ENCODE measurements around the gene USP33. TPM values are rescaled to one million over a fixed set of nuclear protein-coding genes. Genes with fewer than 3 reads are reported as not detected.

The USP33 gene
- total and polyA plus RNA-seq, 9 of the 15 experiments (the other 6 are each of a cell fraction or from before 2014, with no cell fraction given) = 22.4 to 83.5 (median 44.7) TPM

DNA sequence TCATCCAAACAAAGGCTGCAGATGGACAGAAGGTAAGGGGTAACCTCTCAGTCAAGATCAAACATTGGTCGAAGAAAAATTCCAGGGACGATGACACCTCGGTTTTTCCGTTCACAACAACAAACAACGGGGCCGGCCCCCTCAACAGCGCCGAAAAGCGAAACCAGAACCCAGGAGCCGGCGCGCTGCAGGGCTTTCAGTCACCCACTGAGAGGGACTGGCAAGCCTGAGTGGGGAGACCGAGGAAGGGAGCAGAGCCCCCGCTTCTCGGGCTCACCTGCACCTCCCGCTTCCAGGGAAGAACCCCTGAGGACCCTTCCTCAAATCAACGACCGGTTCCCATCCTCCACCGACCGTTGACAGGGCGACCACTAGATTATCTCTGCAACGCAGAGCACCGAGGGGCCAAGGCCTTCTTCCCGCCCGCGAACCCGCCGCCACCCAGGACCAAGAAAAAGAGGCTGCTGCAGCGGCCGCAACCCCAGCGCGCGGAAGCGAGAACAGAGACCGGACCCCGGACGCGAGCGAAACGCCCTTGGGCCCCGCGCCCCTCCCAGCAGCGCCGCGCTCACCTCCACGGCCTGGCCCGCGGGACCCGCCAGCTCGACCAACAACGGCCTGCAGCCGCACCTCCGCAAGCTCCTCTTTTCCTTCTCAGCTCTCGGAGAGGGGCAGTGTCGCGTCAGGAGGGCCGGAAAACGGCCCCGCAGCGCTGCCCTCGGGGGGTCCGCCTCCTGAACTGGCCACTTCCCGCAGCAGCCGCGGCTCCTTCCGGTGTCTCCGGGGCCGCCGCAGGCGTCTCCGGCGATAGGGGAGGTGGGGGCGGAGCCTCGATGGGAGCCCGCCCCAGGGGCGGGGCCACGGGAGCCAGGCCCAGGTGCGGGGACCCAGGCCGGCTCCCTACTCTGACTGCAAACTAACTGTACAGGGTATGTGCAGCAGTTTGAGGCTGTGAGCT lies at the start of gene USP33 (continued):
- TF ChIP-seq CHD4 (IDR thresholded peaks at IDR 0.05; ENCODE audit: insufficient read depth, insufficient replicate concordance, low read depth, low read length, poor library complexity, severe bottlenecking) = no peak
- TF ChIP-seq, protein P1, sequence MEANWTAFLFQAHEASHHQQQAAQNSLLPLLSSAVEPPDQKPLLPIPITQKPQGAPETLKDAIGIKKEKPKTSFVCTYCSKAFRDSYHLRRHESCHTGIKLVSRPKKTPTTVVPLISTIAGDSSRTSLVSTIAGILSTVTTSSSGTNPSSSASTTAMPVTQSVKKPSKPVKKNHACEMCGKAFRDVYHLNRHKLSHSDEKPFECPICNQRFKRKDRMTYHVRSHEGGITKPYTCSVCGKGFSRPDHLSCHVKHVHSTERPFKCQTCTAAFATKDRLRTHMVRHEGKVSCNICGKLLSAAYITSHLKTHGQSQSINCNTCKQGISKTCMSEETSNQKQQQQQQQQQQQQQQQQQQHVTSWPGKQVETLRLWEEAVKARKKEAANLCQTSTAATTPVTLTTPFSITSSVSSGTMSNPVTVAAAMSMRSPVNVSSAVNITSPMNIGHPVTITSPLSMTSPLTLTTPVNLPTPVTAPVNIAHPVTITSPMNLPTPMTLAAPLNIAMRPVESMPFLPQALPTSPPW (CRISPR knock-in tag; IDR thresholded peaks at IDR 0.05) = peak; percentile 71
- TF ChIP-seq BDP1 (IDR thresholded peaks at IDR 0.05; ENCODE audit: insufficient read depth, insufficient read length) = no peak
- peak; percentile 26; the same call in 1 of the 2 replicates for TF ChIP-seq KLF13 (tag; IDR thresholded peaks at IDR 0.05; ENCODE audit: borderline replicate concordance, low read depth)
- peak; percentile 16 for TF ChIP-seq SMAD1 (IDR thresholded peaks at IDR 0.05; ENCODE audit: low read depth, low read length, partially characterized antibody)
- no peak for TF ChIP-seq TGIF2 (CRISPR knock-in tag; IDR thresholded peaks at IDR 0.05)
- TF ChIP-seq RFX1 (IDR thresholded peaks at IDR 0.05) = no peak
- TF ChIP-seq ZNF408 (CRISPR knock-in tag; IDR thresholded peaks at IDR 0.05; ENCODE audit: low read depth) = no peak
- peak; percentile 92 for TF ChIP-seq ZBTB7A (IDR thresholded peaks at IDR 0.05; ENCODE audit: borderline replicate concordance, control insufficient read depth, low read depth, low read length)
- TF ChIP-seq ADNP (tag; IDR thresholded peaks at IDR 0.05) = no peak
- TF ChIP-seq U2AF1 (optimal IDR thresholded peaks at IDR 0.05; ENCODE audit: low read depth, low read length) = no peak
- TF ChIP-seq MEF2D (tag; conservative IDR thresholded peaks at IDR 0.05; ENCODE audit: low read depth) = no peak
- TF ChIP-seq, protein P2, sequence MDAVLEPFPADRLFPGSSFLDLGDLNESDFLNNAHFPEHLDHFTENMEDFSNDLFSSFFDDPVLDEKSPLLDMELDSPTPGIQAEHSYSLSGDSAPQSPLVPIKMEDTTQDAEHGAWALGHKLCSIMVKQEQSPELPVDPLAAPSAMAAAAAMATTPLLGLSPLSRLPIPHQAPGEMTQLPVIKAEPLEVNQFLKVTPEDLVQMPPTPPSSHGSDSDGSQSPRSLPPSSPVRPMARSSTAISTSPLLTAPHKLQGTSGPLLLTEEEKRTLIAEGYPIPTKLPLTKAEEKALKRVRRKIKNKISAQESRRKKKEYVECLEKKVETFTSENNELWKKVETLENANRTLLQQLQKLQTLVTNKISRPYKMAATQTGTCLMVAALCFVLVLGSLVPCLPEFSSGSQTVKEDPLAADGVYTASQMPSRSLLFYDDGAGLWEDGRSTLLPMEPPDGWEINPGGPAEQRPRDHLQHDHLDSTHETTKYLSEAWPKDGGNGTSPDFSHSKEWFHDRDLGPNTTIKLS (IDR thresholded peaks at IDR 0.05; ENCODE audit: borderline replicate concordance, low read depth) = peak; percentile 43; the same call in 1 of the 2 replicates
- no peak for TF ChIP-seq HDAC8 (tag; IDR thresholded peaks at IDR 0.05)
- TF ChIP-seq, protein P3, sequence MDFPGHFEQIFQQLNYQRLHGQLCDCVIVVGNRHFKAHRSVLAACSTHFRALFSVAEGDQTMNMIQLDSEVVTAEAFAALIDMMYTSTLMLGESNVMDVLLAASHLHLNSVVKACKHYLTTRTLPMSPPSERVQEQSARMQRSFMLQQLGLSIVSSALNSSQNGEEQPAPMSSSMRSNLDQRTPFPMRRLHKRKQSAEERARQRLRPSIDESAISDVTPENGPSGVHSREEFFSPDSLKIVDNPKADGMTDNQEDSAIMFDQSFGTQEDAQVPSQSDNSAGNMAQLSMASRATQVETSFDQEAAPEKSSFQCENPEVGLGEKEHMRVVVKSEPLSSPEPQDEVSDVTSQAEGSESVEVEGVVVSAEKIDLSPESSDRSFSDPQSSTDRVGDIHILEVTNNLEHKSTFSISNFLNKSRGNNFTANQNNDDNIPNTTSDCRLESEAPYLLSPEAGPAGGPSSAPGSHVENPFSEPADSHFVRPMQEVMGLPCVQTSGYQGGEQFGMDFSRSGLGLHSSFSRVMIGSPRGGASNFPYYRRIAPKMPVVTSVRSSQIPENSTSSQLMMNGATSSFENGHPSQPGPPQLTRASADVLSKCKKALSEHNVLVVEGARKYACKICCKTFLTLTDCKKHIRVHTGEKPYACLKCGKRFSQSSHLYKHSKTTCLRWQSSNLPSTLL (IDR thresholded peaks at IDR 0.05) = no peak; the same call in 1 of the 2 replicates
- TF ChIP-seq ZNF785 (CRISPR knock-in tag; IDR thresholded peaks at IDR 0.05) = no peak
- TF ChIP-seq RBBP5 (IDR thresholded peaks at IDR 0.05; ENCODE audit: borderline replicate concordance, insufficient read depth, low read length, poor library complexity, severe bottlenecking) = peak; percentile 94
- peak; percentile 74 for TF ChIP-seq KDM5B (IDR thresholded peaks at IDR 0.05; ENCODE audit: insufficient replicate concordance, low read depth, low read length)
- no peak for TF ChIP-seq FOXJ2 (tag; IDR thresholded peaks at IDR 0.05)
- TF ChIP-seq CHD2 (IDR thresholded peaks at IDR 0.05; ENCODE audit: low read depth, low read length) = no peak
- TF ChIP-seq JUN (IDR thresholded peaks at IDR 0.05; ENCODE audit: borderline replicate concordance, low read depth, low read length) = no peak
- no peak for TF ChIP-seq JUN (CRISPR knock-in tag; IDR thresholded peaks at IDR 0.05; ENCODE audit: borderline replicate concordance)
